Gastrocnemius medialis (tissue), 4 donors: ENCODE results near the gene HPN. TPM values are rescaled to one million over a fixed set of nuclear protein-coding genes. Genes with fewer than 3 reads are reported as not detected.
"Not testable (repeated sequence)": the region's sequence is repeated elsewhere in the genome, so short reads cannot be mapped to it uniquely, and the experiment has no call there.

Source experiments
- ATAC-seq, 2 donors: fragments of 150-250 bp; one replicate each; pipeline ENCODE4 v1.9.1; 2016
- DNase-seq, 2 donors: peaks; one replicate each; pipeline ENCODE4 v3.0.0-alpha.2; 2019
- H3K27ac ChIP-seq, 4 donors: fragments of 200-600 bp; sonication (generic); 1 replicate in 1 of 4; 2 replicates in 3 of 4; pipeline ENCODE4 v1.5.1; 2016 to 2018; ENCODE audit warnings: mild to moderate bottlenecking in 2 of 4, moderate library complexity in 1 of 4
- H3K27me3 ChIP-seq, 3 donors: fragments of 200-600 bp; sonication (generic) in 2 of 3; 1 replicate in 1 of 3; 2 replicates in 2 of 3; pipeline versions ENCODE4 v1.5.1 to v1.6.0; 2016 to 2019; ENCODE audit warnings: mild to moderate bottlenecking in 1 of 3, moderate library complexity in 1 of 3
- H3K36me3 ChIP-seq, 2 donors: fragments of 200-600 bp; sonication (generic) in 1 of 2; one replicate each; pipeline ENCODE4 v1.5.1; 2017 to 2018
- H3K4me1 ChIP-seq, 2 donors: fragments of 200-600 bp; sonication (generic) in 1 of 2; one replicate each; pipeline ENCODE4 v1.5.1; 2016 to 2017; ENCODE audit warnings: mild to moderate bottlenecking in 2 of 2
- H3K4me3 ChIP-seq, 4 donors: fragments of 200-600 bp; sonication (generic) in 3 of 4; 1 replicate in 1 of 4; 2 replicates in 3 of 4; pipeline ENCODE4 v1.5.1; 2016 to 2019; ENCODE audit warnings: mild to moderate bottlenecking in 2 of 4
- H3K9me3 ChIP-seq, 3 donors: fragments of 200-600 bp; sonication (generic) in 2 of 3; 1 replicate in 1 of 3; 2 replicates in 2 of 3; pipeline ENCODE4 v1.5.1; 2016 to 2019
- POLR2A ChIP-seq, 2 donors: fragments of 450-650 bp; IDR thresholded peaks; one replicate each; pipeline ENCODE4 v1.6.1; 2017; ENCODE audit warnings: antibody characterized with exemption in 2 of 2, mild to moderate bottlenecking in 2 of 2, moderate library complexity in 2 of 2
- in situ Hi-C, 4 donors: fragments of 200-750 bp; cut with MboI; loops; one replicate each; pipeline versions ENCODE4 v1.15.0 to v1.8.0; 2017; ENCODE audit warnings: low sequenced_read_pairs in 4 of 4
- intact Hi-C: fragments of 100-400 bp; cut with DNase I; formaldehyde crosslinking; loops from one replicate; pipeline ENCODE4 v1.15.1; 2023; ENCODE audit warnings: low total_unique reads
- total RNA-seq, 4 donors: library from RNA; depleted of rRNA; stranded (reverse); fragments of >200 nt; gene quantifications; one replicate each; pipeline versions ENCODE4 v1.1.0 to v1.2.3, GENCODE V29; 2016
- TF ChIP-seq, protein P1 (sequence below), 5 experiments: fragments of 450-650 bp in 3 of 5; fragments of 200-600 bp in 2 of 5; sonication (generic) in 2 of 5; IDR thresholded peaks in 4 of 5; conservative IDR thresholded peaks in 1 of 5; 1 replicate in 4 of 5; 2 replicates in 1 of 5; pipeline ENCODE4 v1.5.1; 2016 to 2019; ENCODE audit warnings: antibody characterized with exemption in 5 of 5, mild to moderate bottlenecking in 3 of 5, moderate library complexity in 3 of 5

HPN gene
- total RNA-seq, 4 donors from 2014 or later: 9.1 to 24.0 (median 17.1) TPM

GRCh38 chr19:35004517-35005255, 36.8 kb upstream of the HPN start:
- in situ Hi-C loops: no loop called here
- TF ChIP-seq, protein P1, sequence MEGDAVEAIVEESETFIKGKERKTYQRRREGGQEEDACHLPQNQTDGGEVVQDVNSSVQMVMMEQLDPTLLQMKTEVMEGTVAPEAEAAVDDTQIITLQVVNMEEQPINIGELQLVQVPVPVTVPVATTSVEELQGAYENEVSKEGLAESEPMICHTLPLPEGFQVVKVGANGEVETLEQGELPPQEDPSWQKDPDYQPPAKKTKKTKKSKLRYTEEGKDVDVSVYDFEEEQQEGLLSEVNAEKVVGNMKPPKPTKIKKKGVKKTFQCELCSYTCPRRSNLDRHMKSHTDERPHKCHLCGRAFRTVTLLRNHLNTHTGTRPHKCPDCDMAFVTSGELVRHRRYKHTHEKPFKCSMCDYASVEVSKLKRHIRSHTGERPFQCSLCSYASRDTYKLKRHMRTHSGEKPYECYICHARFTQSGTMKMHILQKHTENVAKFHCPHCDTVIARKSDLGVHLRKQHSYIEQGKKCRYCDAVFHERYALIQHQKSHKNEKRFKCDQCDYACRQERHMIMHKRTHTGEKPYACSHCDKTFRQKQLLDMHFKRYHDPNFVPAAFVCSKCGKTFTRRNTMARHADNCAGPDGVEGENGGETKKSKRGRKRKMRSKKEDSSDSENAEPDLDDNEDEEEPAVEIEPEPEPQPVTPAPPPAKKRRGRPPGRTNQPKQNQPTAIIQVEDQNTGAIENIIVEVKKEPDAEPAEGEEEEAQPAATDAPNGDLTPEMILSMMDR (IDR thresholded peaks at IDR 0.05 in 4 of 5, conservative IDR thresholded peaks at IDR 0.05 in 1 of 5): no peak
- TF ChIP-seq POLR2A (IDR thresholded peaks at IDR 0.05): no peak
- DNase-seq (no peak), ATAC-seq (no peak)
- Histone ChIP-seq H3K4me3 (no peak overlapping the region), H3K9me3 (no peaks in the 10 kb centered on the region), H3K4me1 (peaks cover 19 to 21% of the 10 kb centered on the region in 2 donors), H3K27ac (no peak overlapping the region), H3K36me3 (peaks cover 0 to 7% of the 10 kb centered on the region in 2 donors), H3K27me3 (no peaks in the 10 kb centered on the region)
- intact Hi-C loops: no loop called here

GRCh38 chr19:35005256-35005977, 36.1 kb upstream of the HPN start:
- peaks cover 19 to 21% of the 10 kb centered on the region in 2 donors for H3K4me1 ChIP-seq
- no peak for TF ChIP-seq POLR2A (IDR thresholded peaks at IDR 0.05)
- TF ChIP-seq, protein P1 (IDR thresholded peaks at IDR 0.05 in 4 of 5, conservative IDR thresholded peaks at IDR 0.05 in 1 of 5): no peak
- in situ Hi-C loops: no loop called here
- DNase-seq: no peak
- H3K27ac ChIP-seq: peak overlapping the region in 2 of 4 donors; percentile 4 to 28
- intact Hi-C loops: no loop called here
- no peaks in the 10 kb centered on the region for H3K9me3 ChIP-seq
- no peak overlapping the region for H3K4me3 ChIP-seq
- no peak for ATAC-seq
- H3K27me3 ChIP-seq: no peaks in the 10 kb centered on the region
- peaks cover 0 to 14% of the 10 kb centered on the region in 2 donors for H3K36me3 ChIP-seq

GRCh38 chr19:35006007-35006341, 35.5 kb upstream of the HPN start:
- Histone ChIP-seq H3K27ac (peak overlapping the region in 2 of 4 donors; percentile 4 to 28), H3K36me3 (peaks cover 0 to 18% of the 10 kb centered on the region in 2 donors), H3K4me1 (peaks cover 17 to 19% of the 10 kb centered on the region in 2 donors)
- in situ Hi-C loops, H3K4me3 ChIP-seq, ATAC-seq, DNase-seq, H3K27me3 ChIP-seq, H3K9me3 ChIP-seq, intact Hi-C loops: not testable (repeated sequence)

GRCh38 chr19:35006342-35006998, 35.1 kb upstream of the HPN start:
- no peaks in the 10 kb centered on the region for H3K27me3 ChIP-seq
- no peak for TF ChIP-seq POLR2A (IDR thresholded peaks at IDR 0.05)
- TF ChIP-seq, protein P1 (IDR thresholded peaks at IDR 0.05 in 4 of 5, conservative IDR thresholded peaks at IDR 0.05 in 1 of 5): no peak
- no peaks in the 10 kb centered on the region for H3K9me3 ChIP-seq
- peak overlapping the region in 1 of 4 donors; percentile 28 for H3K27ac ChIP-seq
- intact Hi-C loops (no loop called here), in situ Hi-C loops (no loop called here)
- ATAC-seq (no peak), DNase-seq (no peak)
- no peak overlapping the region for H3K4me3 ChIP-seq
- H3K36me3 ChIP-seq: peaks cover 0 to 18% of the 10 kb centered on the region in 2 donors
- peaks cover 12 to 14% of the 10 kb centered on the region in 2 donors for H3K4me1 ChIP-seq

DNA sequence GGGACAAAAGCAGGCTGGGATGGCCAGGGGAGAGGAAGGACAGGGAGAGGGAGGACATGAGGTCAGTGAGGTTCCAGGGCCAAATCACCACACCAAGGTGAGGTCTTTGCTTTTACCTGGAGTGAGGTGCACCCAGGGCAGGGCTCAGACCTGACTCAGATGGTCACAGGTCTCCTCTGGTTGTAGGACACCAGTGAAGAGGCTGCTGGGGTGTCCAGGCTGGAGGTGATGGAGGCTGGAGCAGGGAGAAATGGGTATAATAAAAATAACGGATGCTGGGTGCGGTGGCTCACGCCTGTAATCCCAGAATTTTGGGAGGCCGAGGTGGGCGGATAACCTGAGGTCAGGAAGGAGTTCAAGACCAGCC, 34.5 kb upstream of the HPN start:
- DNase-seq (no peak), ATAC-seq (no peak)
- Histone ChIP-seq H3K27ac (no peak overlapping the region), H3K9me3 (no peaks in the 10 kb centered on the region), H3K4me1 (peaks cover 8 to 16% of the 10 kb centered on the region in 2 donors), H3K36me3 (peaks cover 0 to 18% of the 10 kb centered on the region in 2 donors), H3K27me3 (no peaks in the 10 kb centered on the region), H3K4me3 (no peak overlapping the region)
- intact Hi-C loops: no loop called here
- in situ Hi-C loops: no loop called here
- TF ChIP-seq, protein P1 (IDR thresholded peaks at IDR 0.05 in 4 of 5, conservative IDR thresholded peaks at IDR 0.05 in 1 of 5): no peak
- no peak for TF ChIP-seq POLR2A (IDR thresholded peaks at IDR 0.05)

DNA sequence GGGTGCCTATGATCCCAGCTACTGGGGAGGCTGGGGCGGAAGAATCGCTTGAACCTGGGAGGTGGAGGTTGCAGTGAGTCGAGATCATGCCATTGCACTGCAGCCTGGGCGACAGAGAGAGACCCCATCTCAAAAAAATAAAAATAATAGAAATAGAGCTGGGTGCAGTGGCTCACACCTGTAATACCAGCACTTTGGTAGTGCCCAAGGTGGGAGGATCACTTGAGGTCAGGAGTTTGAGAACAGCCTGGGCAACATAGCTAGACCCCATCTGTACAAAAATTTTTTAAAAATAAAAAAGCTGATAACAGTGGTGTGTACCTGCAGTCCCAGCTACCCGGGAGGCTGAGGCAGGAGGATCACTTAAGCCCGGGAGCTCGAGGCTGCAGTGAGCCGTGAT, 34.1 kb upstream of the HPN start:
- Histone ChIP-seq H3K27ac (peak overlapping the region in 1 of 4 donors; percentile 47), H3K4me1 (peaks cover 8 to 21% of the 10 kb centered on the region in 2 donors)
- intact Hi-C loops: not testable (repeated sequence)

More for the DNA sequence above, 34.1 kb upstream of the HPN start:
- H3K4me3 ChIP-seq, DNase-seq, H3K27me3 ChIP-seq, in situ Hi-C loops, ATAC-seq, H3K9me3 ChIP-seq: not testable (repeated sequence)
- peaks cover 0 to 18% of the 10 kb centered on the region in 2 donors for H3K36me3 ChIP-seq
